K562 (cell line): ENCODE data around the gene TRMT112. TPM values are rescaled to one million over a fixed set of nuclear protein-coding genes. Genes with fewer than 3 reads are reported as not detected.

Source experiments
- CBFA2T3 ChIP-seq: fragments of 450-650 bp; IDR thresholded peaks from 2 replicates; pipeline ENCODE4 v1.6.1; 2017
- E2F5 ChIP-seq: sonication (generic); formaldehyde crosslinking; IDR thresholded peaks from 2 replicates; pipeline ENCODE4 v1.8.0; 2022; ENCODE audit warnings: mild to moderate bottlenecking, missing genetic modification reagents
- GABPB1 ChIP-seq: sonication (generic); formaldehyde crosslinking; IDR thresholded peaks from 2 replicates; pipeline ENCODE4 v1.8.0; 2022; ENCODE audit warnings: mild to moderate bottlenecking, missing genetic modification reagents
- HIVEP1 ChIP-seq: fragments of 250-450 bp; sonication (Bioruptor Pico); IDR thresholded peaks from 2 replicates; pipeline ENCODE4 v1.4.0; 2020; ENCODE audit warnings: mild to moderate bottlenecking
- HLTF ChIP-seq: fragments of 450-650 bp; IDR thresholded peaks from 2 replicates; pipeline ENCODE4 v1.6.1; 2016
- NR2C1 ChIP-seq, 2 experiments: fragments of 450-650 bp; IDR thresholded peaks; 2 replicates each; pipeline ENCODE4 v1.6.1; 2017; ENCODE audit warnings: mild to moderate bottlenecking in 2 of 2, antibody characterized with exemption in 1 of 2, inconsistent platforms in 1 of 2, missing compliant biosample characterization in 1 of 2, missing genetic modification characterization in 1 of 2
- NRF1 ChIP-seq, 2 experiments: fragments of 450-650 bp; IDR thresholded peaks in 1 of 2; conservative IDR thresholded peaks in 1 of 2; 2 replicates each; pipeline ENCODE4 v1.6.1; 2014; ENCODE audit warnings: mild to moderate bottlenecking in 2 of 2
- PURB ChIP-seq: sonication (generic); formaldehyde crosslinking; IDR thresholded peaks from 2 replicates; pipeline ENCODE4 v1.9.0; 2021; ENCODE audit warnings: low read depth, mild to moderate bottlenecking, missing genetic modification reagents
- RBFOX2 ChIP-seq: fragments of 200-400 bp; formaldehyde crosslinking; IDR thresholded peaks from 2 replicates; pipeline ENCODE4 v1.6.1; 2017; ENCODE audit warnings: low read depth, mild to moderate bottlenecking, low read length, moderate library complexity
- RHOXF2B ChIP-seq: fragments of 250-450 bp; sonication (Bioruptor Pico); conservative IDR thresholded peaks from 2 replicates; pipeline ENCODE4 v1.5.1; 2021
- RUNX1 ChIP-seq: sonication (generic); IDR thresholded peaks from 2 replicates; pipeline ENCODE4 v1.6.1; 2016; ENCODE audit warnings: antibody characterized with exemption, low read depth
- TRIM25 ChIP-seq: fragments of 450-650 bp; IDR thresholded peaks from 2 replicates; pipeline ENCODE4 v1.7.0; 2016; ENCODE audit warnings: borderline replicate concordance
- XRCC5 ChIP-seq: fragments of 200-400 bp; formaldehyde crosslinking; IDR thresholded peaks from 2 replicates; pipeline ENCODE4 v1.6.1; 2017; ENCODE audit warnings: low read depth, mild to moderate bottlenecking, low read length
- ZNF274 ChIP-seq: IDR thresholded peaks from 2 replicates; pipeline ENCODE4 v1.6.1; 2011; ENCODE audit warnings: low read depth, mild to moderate bottlenecking, low read length, moderate library complexity, borderline replicate concordance
- ZNF431 ChIP-seq: sonication (generic); formaldehyde crosslinking; IDR thresholded peaks from 2 replicates; pipeline ENCODE4 v1.8.0; 2022; ENCODE audit warnings: mild to moderate bottlenecking, missing genetic modification reagents
- ZNF444 ChIP-seq: fragments of 250-450 bp; sonication (Bioruptor Pico); IDR thresholded peaks from 2 replicates; pipeline ENCODE4 v1.4.0; 2020; ENCODE audit warnings: mild to moderate bottlenecking, moderate library complexity
- ZNF449 ChIP-seq: fragments of 250-450 bp; sonication (Bioruptor Pico); IDR thresholded peaks from 2 replicates; pipeline ENCODE4 v1.8.0; 2022; ENCODE audit warnings: moderate library complexity, mild to moderate bottlenecking, inconsistent platforms
- ZNF764 ChIP-seq: fragments of 250-450 bp; sonication (Bioruptor Pico); IDR thresholded peaks from 2 replicates; pipeline ENCODE4 v1.4.0; 2020; ENCODE audit warnings: low read depth, mild to moderate bottlenecking, moderate library complexity
- ZNF77 ChIP-seq: fragments of 250-450 bp; sonication (Bioruptor Pico); IDR thresholded peaks from 2 replicates; pipeline ENCODE4 v1.5.0; 2020
- polyA plus RNA-seq, 8 experiments: library from polyadenylated mRNA; depleted of rRNA in 4 of 8; stranded (reverse) in 5 of 8; unstranded in 3 of 8; fragments of >200 nt; fragmentation: Nextera tagmentation in 2 of 8; fragmentation: Illumina TruSeq in 1 of 8; extraction: Ambion mirVana in 2 of 8; extraction: Trizol in 1 of 8; gene quantifications; 2 replicates each; pipeline versions ENCODE4 v1.2.1 to v1.2.3, GENCODE V29; 2011 to 2014; ENCODE audit warnings: inconsistent platforms in 1 of 8, missing spikeins in 1 of 8
- total RNA-seq, 7 experiments: library from RNA; depleted of rRNA in 6 of 7; stranded (reverse); fragments of >200 nt in 6 of 7; fragmentation: Illumina TruSeq in 2 of 7; extraction: Trizol in 2 of 7; gene quantifications; 2 replicates each; pipeline versions ENCODE4 v1.2.1 to v1.2.3, GENCODE V29; 2011 to 2021; ENCODE audit warnings: low replicate concordance in 1 of 7
- TF ChIP-seq, protein P1 (sequence below): fragments of 250-450 bp; sonication (Bioruptor Pico); IDR thresholded peaks from 2 replicates; pipeline ENCODE4 v1.8.0; 2022; ENCODE audit warnings: inconsistent platforms
- TF ChIP-seq, protein P2 (sequence below): sonication (generic); formaldehyde crosslinking; IDR thresholded peaks from 2 replicates; pipeline ENCODE4 v1.9.0; 2022; ENCODE audit warnings: mild to moderate bottlenecking, missing genetic modification reagents

TRMT112 gene
- total and polyA plus RNA-seq, 9 of the 15 experiments (the other 6 are each of a cell fraction or from before 2014, with no cell fraction given) = 162 to 444 (median 300) TPM

GRCh38 chr11:64355078-64355940, 38.0 kb upstream of the TRMT112 start (continued):
- TF ChIP-seq RBFOX2 = peak; percentile 80
- no peak for TF ChIP-seq ZNF77 (CRISPR knock-in tag)
- peak; percentile 83; the same call in 1 of the 2 replicates for TF ChIP-seq XRCC5
- TF ChIP-seq ZNF449 (CRISPR knock-in tag) = no peak
- TF ChIP-seq, protein P1, sequence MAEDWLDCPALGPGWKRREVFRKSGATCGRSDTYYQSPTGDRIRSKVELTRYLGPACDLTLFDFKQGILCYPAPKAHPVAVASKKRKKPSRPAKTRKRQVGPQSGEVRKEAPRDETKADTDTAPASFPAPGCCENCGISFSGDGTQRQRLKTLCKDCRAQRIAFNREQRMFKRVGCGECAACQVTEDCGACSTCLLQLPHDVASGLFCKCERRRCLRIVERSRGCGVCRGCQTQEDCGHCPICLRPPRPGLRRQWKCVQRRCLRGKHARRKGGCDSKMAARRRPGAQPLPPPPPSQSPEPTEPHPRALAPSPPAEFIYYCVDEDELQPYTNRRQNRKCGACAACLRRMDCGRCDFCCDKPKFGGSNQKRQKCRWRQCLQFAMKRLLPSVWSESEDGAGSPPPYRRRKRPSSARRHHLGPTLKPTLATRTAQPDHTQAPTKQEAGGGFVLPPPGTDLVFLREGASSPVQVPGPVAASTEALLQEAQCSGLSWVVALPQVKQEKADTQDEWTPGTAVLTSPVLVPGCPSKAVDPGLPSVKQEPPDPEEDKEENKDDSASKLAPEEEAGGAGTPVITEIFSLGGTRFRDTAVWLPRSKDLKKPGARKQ (CRISPR knock-in tag) = no peak
- TF ChIP-seq ZNF274 = no peak
- no peak for TF ChIP-seq ZNF764 (CRISPR knock-in tag)
- TF ChIP-seq PURB (CRISPR knock-in tag) = no peak
- no peak for TF ChIP-seq E2F5 (CRISPR knock-in tag)
- no peak; the same call in 1 of the 2 replicates for TF ChIP-seq GABPB1
- TF ChIP-seq, protein P2, sequence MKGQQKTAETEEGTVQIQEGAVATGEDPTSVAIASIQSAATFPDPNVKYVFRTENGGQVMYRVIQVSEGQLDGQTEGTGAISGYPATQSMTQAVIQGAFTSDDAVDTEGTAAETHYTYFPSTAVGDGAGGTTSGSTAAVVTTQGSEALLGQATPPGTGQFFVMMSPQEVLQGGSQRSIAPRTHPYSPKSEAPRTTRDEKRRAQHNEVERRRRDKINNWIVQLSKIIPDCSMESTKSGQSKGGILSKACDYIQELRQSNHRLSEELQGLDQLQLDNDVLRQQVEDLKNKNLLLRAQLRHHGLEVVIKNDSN = 0 out of 2 replicates have a peak, but pooled peaks have one; percentile 16
- TF ChIP-seq NRF1 (conservative IDR thresholded peaks at IDR 0.05 in 1 of 2, IDR thresholded peaks at IDR 0.05 in 1 of 2) = peak; percentile 60 to 71
- 0 out of 2 replicates have a peak, but pooled peaks have one; percentile 41 for TF ChIP-seq TRIM25
- TF ChIP-seq NR2C1 (IDR thresholded peaks at IDR 0.05) = peak; percentile 82
- TF ChIP-seq NR2C1 (tag; IDR thresholded peaks at IDR 0.05) = peak; percentile 70
- TF ChIP-seq CBFA2T3 = peak; percentile 15; the same call in 1 of the 2 replicates
- no peak for TF ChIP-seq RHOXF2B (CRISPR knock-in tag)
- peak; percentile 92 for TF ChIP-seq HIVEP1 (CRISPR knock-in tag)
- TF ChIP-seq RUNX1 = no peak
- no peak; the same call in 1 of the 2 replicates for TF ChIP-seq HLTF
- TF ChIP-seq ZNF444 = no peak
- TF ChIP-seq ZNF431 (CRISPR knock-in tag) = no peak
